ENCODE results near the gene TPSAB1. TPM values are rescaled to one million over a fixed set of nuclear protein-coding genes. Genes with fewer than 3 reads are reported as not detected.

TPSAB1 gene
- total and polyA plus RNA-seq, 4 donors = 10.1 to 129 (median 89.3) TPM; not detected in 1

DNA sequence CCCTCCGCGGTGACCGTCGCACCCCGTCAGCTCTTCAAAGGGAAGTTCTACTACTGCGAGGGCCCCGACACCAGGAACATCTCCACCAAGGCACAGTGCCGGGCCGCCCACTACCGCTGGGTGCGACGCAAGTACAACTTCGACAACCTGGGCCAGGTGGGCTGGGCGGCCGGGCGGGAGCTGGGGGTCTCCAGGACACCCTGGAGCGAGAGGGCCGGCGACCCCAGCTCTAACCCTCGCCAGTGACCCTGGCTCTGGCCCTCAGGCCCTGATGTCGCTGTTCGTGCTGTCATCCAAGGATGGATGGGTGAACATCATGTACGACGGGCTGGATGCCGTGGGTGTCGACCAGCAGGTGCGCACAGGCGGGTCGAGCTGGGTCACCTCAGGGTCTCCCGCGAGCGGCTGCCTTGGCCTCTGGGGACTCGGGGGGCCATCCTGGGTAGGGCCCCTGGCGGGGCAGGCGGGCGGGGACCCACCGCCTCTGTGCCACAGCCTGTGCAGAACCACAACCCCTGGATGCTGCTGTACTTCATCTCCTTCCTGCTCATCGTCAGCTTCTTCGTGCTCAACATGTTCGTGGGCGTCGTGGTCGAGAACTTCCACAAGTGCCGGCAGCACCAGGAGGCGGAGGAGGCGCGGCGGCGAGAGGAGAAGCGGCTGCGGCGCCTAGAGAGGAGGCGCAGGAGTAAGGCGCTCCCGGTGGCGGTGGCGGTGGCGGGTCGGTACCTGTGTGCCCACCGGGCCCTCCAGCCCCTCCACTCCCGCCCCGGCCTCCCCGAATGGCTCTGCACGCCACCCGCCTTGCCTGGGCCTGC lies 28.8 kb upstream of the TPSAB1 start:
- DNase-seq = no peak
- H3K4me3 ChIP-seq = no peak overlapping the region
- no peak for TF ChIP-seq CTCF (IDR thresholded peaks at IDR 0.05; ENCODE audit: control extremely low read depth, extremely low read depth)
- H3K4me1 ChIP-seq (ENCODE audit: control insufficient read depth in 5 of 5, insufficient read depth in 5 of 5, low read length in 5 of 5) = no peaks in the 10 kb centered on the region
- H3K27me3 ChIP-seq (ENCODE audit: control insufficient read depth in 3 of 3, insufficient read depth in 3 of 3, low read length in 2 of 3) = no peaks in the 10 kb centered on the region
- H3K9ac ChIP-seq (ENCODE audit: insufficient read depth in 1 of 2, low read length in 2 of 2) = no peak overlapping the region
- H3K9me3 ChIP-seq (ENCODE audit: control insufficient read depth in 4 of 4, insufficient read depth in 3 of 4, low read length in 3 of 4) = no peaks in the 10 kb centered on the region
- H3K27ac ChIP-seq (ENCODE audit: low read depth in 1 of 2, low read length in 1 of 2) = no peak overlapping the region
- H3K36me3 ChIP-seq (ENCODE audit: control insufficient read depth in 4 of 4, insufficient read depth in 4 of 4, low read length in 4 of 4) = peaks cover 0 to 1% (median 0%) of the 10 kb centered on the region in 4 donors
- 89 to 91% methylated on average over 52 to 65 of the region's 65 CpGs for WGBS, 2 donors
- no peak for ATAC-seq (ENCODE audit: insufficient read depth, low FRiP score)

- H3K27me3 ChIP-seq (ENCODE audit: control insufficient read depth in 3 of 3, insufficient read depth in 3 of 3, low read length in 2 of 3) = no peaks in the 10 kb centered on the region
- no peak overlapping the region for H3K4me3 ChIP-seq
- DNase-seq (no peak), ATAC-seq (ENCODE audit: insufficient read depth, low FRiP score) (no peak)
- H3K36me3 ChIP-seq (ENCODE audit: control insufficient read depth in 4 of 4, insufficient read depth in 4 of 4, low read length in 4 of 4) = peaks cover 0 to 1% (median 0%) of the 10 kb centered on the region in 4 donors
- no peak overlapping the region for H3K9ac ChIP-seq (ENCODE audit: insufficient read depth in 1 of 2, low read length in 2 of 2)
- TF ChIP-seq CTCF (IDR thresholded peaks at IDR 0.05; ENCODE audit: control extremely low read depth, extremely low read depth) = no peak
- no peak overlapping the region for H3K27ac ChIP-seq (ENCODE audit: low read depth in 1 of 2, low read length in 1 of 2)
- no peaks in the 10 kb centered on the region for H3K9me3 ChIP-seq (ENCODE audit: control insufficient read depth in 4 of 4, insufficient read depth in 3 of 4, low read length in 3 of 4)
- H3K4me1 ChIP-seq (ENCODE audit: control insufficient read depth in 5 of 5, insufficient read depth in 5 of 5, low read length in 5 of 5) = no peaks in the 10 kb centered on the region
- 90 to 91% methylated on average over 39 to 40 of the region's 40 CpGs for WGBS, 2 donors
Measured at GRCh38 chr16:1212616-1213194, 27.8 kb upstream of the TPSAB1 start.

DNA sequence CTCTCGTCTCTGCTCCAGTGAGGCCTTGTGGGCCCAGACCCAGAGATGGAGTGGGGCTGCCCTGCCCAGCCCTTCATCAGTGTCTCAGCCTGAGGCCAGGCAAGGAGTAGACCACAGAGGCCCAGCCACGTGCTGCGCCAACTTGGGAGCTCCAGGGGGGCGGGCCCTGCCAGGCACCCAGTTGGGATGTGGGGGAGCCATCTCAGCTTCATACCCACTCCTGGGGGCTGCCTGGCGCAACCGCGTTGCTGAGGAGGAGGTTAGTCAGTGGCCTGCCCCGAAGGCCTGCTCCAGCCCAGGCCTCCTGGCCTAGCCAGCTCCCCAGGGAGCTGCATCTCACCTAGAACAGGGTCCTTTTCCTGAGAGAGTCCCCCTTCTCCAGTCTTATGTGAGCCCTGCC lies 27.3 kb upstream of the TPSAB1 start:
- WGBS, 2 donors = 74 to 80% methylated on average over 8 of the region's 8 CpGs
- H3K27ac ChIP-seq (ENCODE audit: low read depth in 1 of 2, low read length in 1 of 2) = no peak overlapping the region

More for the DNA sequence above, 27.3 kb upstream of the TPSAB1 start:
- no peak for ATAC-seq (ENCODE audit: insufficient read depth, low FRiP score)
- H3K36me3 ChIP-seq (ENCODE audit: control insufficient read depth in 4 of 4, insufficient read depth in 4 of 4, low read length in 4 of 4) = peaks cover 0 to 1% (median 0%) of the 10 kb centered on the region in 4 donors
- no peaks in the 10 kb centered on the region for H3K27me3 ChIP-seq (ENCODE audit: control insufficient read depth in 3 of 3, insufficient read depth in 3 of 3, low read length in 2 of 3)
- H3K9me3 ChIP-seq (ENCODE audit: control insufficient read depth in 4 of 4, insufficient read depth in 3 of 4, low read length in 3 of 4) = no peaks in the 10 kb centered on the region
- no peak overlapping the region for H3K9ac ChIP-seq (ENCODE audit: insufficient read depth in 1 of 2, low read length in 2 of 2)
- DNase-seq = no peak
- no peak for TF ChIP-seq CTCF (IDR thresholded peaks at IDR 0.05; ENCODE audit: control extremely low read depth, extremely low read depth)
- H3K4me1 ChIP-seq (ENCODE audit: control insufficient read depth in 5 of 5, insufficient read depth in 5 of 5, low read length in 5 of 5) = no peaks in the 10 kb centered on the region
- H3K4me3 ChIP-seq = no peak overlapping the region
